HG03060 (cell line): ENCODE data around the gene ZNF649.

Experiments
- ATAC-seq: cut with Tn5 transposase; IDR thresholded peaks from one replicate; pipeline ENCODE4 v1.9.1; 2021; ENCODE audit warnings: low read depth, moderate number of reproducible peaks; ENCODE audit not compliant: unreplicated experiment

Gene ZNF649

DNA sequence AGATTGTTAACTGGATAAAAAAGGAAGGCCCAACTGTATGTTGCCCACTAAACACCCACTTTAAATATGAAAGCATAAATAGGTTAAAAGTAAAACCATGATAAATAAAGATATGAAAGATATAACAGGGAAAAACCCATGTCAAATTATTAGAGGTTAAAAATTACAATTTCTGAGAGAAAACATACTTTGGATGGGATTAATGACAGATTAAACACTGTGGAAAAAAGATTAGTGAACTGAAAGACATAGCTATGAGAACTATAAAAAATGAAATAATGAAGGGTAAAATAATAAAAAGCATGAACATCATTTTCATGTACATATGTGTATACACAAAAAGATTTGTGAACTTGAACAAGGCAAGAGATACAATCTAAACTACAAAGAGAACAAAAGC lies 14.9 kb downstream of the ZNF649 start:
- ATAC-seq, result no peak

DNA sequence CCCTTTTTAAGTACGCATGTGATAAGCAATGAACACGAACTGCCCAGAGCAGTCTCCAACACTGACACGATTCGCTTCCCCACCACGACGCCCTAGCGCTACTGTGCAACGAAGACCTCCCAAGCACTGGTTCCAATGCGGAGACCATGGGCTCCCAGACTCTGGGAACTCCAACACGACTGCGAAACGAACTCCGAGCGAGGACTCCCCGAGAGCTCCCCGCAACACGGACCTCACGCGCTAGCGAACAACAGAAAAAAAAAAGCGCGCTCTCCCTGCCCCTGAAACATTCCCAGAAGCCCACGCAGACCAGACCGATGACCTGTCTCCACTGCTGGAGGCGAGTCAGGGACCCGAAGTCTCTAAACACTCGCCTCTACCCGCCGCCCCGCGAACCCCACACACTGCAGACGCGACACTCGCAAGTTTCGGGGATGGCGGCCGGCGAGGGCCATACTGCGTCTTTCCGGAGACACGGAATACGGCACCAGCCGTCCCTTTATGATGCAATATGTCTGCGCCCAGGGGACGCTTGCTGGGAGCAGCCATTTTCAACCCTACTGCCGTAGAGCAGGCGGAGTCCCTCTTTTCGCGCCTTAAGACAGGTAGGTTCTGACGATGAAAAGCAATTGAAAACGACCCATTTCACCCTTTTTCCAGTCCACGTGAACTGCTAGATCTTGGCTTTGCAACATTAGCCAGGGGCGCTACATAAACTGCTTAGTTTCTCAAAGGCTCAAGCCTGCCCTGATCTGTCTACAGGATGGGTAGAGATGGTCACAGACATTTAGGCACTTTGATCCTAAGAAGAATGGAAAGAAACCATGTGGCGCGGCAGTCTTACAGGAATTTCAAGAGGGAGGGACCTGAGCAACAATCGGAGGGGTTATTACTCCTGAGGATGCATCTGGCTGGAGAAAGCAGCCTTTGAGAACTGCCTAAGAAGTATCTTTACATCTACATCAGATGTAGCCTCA lies 17.0 kb downstream of the ZNF649 start, which contains the start of gene ZNF577:
Gene ZNF577 (minus strand): TSS at position 430 of the 977 bp plus-strand sequence. CDS start 7,569 bp downstream, outside the sequence.
- no peak for ATAC-seq

DNA sequence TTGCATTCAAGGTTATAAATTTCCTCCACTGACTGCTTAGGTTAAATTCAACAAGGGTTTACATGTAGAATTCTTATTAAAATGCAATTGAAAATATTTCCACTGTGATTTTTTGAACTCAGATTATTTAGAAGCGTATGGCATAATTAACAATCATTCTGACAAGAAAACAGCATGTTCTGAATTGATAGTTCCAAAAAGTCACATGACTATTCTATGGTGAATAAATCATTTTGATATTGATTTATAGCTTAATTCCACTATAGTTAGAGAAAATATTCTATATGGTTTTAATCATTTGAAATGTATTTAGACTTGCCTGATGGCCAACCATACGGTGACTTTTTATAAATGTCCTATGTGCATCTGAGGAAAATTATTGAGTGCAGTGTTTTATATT lies 20.1 kb downstream of the ZNF649 start:
- ATAC-seq, result no peak

DNA sequence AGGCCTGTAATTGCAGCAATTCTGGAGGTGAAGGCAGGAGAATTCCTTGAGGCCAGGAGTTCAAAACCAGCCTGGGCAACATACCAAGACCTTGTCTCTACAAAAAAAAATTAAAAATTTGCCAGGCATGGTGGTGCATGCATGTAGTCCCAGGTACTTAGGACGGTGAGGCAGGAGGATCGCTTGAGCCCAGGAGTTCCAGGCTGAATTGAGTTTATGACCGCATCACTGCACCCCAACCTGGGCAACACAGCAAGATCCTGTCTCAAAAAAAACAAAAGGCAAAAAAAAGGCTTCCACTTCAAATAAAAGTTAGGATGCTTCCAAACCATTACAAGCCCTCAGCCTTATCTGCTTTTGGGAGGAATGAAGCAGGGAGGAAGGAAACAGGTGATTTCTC lies 22.3 kb downstream of the ZNF649 start:
- no peak for ATAC-seq

DNA sequence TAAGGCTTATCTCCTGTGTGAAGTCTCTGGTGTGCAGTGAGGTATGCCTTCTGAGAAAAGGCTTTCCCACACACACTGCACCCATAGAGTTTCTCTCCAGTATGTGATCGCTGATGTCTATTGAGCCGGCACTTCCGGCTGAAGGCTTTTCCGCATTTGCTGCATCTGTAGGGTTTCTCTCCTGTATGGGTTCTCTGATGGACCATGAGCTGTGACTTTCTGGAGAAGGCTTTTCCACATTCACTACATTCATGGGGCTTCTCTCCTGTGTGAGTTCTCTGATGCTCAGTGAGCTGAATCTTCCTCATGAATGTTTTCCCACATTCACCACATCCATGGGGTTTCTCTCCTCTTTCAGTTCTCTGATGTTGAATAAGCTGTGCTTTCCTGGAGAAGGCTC lies 31.7 kb downstream of the ZNF649 start:
- no peak for ATAC-seq

DNA sequence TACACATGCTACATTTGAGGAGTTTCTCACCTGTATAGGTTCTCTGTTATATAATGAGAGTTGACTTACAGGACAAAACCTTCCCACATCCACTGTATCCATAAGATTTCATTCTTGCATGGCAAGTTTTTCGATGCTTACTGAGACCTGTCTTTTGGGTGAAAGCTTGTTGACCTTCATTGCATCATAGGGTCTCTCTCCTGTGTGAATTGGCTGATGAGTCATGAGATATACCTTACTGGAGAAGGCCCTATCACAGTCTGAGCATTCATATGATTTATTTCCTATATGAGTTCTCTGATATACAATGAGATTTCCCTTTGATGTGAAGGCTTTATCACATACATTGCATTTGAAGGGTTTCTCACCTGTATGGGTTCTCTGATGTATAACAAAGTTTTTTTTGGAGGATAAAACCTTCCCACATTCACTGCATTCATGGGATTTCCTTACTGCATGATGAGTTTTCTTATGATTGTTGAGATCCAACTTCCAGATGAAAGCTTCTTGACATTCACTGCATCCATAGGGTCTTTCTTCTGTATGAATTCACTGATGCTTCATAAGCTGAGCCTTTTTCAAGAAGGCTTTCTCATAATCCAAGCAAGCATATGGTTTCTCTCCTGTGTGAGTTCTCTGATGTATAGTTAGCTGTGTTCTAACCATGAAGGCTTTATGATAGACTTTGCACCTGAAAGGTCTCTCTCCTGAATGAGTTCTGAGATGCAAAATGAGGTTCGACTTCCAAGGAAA lies 42.8 kb downstream of the ZNF649 start:
- no peak for ATAC-seq
